Calu3 (cell line): ENCODE measurements around the gene GOLGA6L7. TPM values are rescaled to one million over a fixed set of nuclear protein-coding genes. Genes with fewer than 3 reads are reported as not detected.
"Not testable (repeated sequence)": the region's sequence is repeated elsewhere in the genome, so short reads cannot be mapped to it uniquely, and the experiment has no call there.

Experiments used
- BruUV-seq: library from RNA; stranded (reverse); fragments of 400-500 nt; replicated peaks from 2 replicates; lab custom pipeline; 2021; lab: Mats Ljungman, UMichigan
- CTCF ChIA-PET: fragments of 300-600 bp; sonication (Branson Sonifier 250); formaldehyde crosslinking; loops from one replicate; lab custom pipeline; 2022; ENCODE audit warnings: antibody characterized with exemption; lab: Charles Lee
- DNase-seq: peaks from one replicate; pipeline ENCODE4 v3.0.0; 2022
- H3K27ac Mint-ChIP-seq: one replicate; pipeline ENCODE4 v1.8.0; 2022; ENCODE audit warnings: mixed read lengths; ENCODE audit not compliant: unreplicated experiment
- H3K27me3 Mint-ChIP-seq: one replicate; pipeline ENCODE4 v1.8.0; 2022; ENCODE audit warnings: mixed read lengths; ENCODE audit not compliant: unreplicated experiment
- H3K36me3 Mint-ChIP-seq: one replicate; pipeline ENCODE4 v1.8.0; 2022; ENCODE audit warnings: mild to moderate bottlenecking, moderate library complexity, mixed read lengths; ENCODE audit not compliant: insufficient read depth, unreplicated experiment
- H3K4me1 Mint-ChIP-seq: one replicate; pipeline ENCODE4 v1.8.0; 2022; ENCODE audit warnings: mild to moderate bottlenecking, low read depth, mixed read lengths; ENCODE audit not compliant: unreplicated experiment
- H3K4me3 Mint-ChIP-seq: one replicate; pipeline ENCODE4 v1.8.0; 2022; ENCODE audit warnings: mild to moderate bottlenecking, low read depth, moderate library complexity, mixed read lengths; ENCODE audit not compliant: unreplicated experiment
- H3K9me3 Mint-ChIP-seq: one replicate; pipeline ENCODE4 v1.8.0; 2022; ENCODE audit warnings: low read depth, mixed read lengths; ENCODE audit not compliant: unreplicated experiment
- intact Hi-C: fragments of 100-400 bp; cut with micrococcal nuclease; formaldehyde crosslinking; loops from one replicate; pipeline ENCODE4 v1.10.0; 2022; ENCODE audit not compliant: unreplicated experiment
- total RNA-seq: library from RNA; stranded (reverse); gene quantifications from 2 replicates; pipeline ENCODE4 v1.2.3, GENCODE V29; 2022

Gene GOLGA6L7
- total RNA-seq, 1 experiment from 2014 or later: not detected

DNA sequence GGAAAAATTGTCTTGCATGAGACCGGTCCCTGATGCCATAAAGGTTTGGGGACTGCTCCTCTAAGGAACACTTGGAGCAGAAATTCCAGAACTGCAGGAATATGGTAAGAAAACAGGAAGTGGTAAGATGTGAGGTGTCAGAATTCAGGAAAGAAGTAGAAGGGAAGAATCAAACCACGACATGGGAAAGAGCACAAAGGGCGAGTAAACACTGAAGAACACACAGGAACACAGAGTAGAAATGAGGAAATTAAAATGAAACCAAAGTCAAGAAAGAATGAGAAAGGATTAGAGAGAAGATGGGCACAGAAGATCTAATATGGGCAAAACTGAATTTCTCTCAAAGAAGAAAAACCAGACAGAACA lies 28.5 kb downstream of the GOLGA6L7 start:
- BruUV-seq: not testable (repeated sequence)

DNA sequence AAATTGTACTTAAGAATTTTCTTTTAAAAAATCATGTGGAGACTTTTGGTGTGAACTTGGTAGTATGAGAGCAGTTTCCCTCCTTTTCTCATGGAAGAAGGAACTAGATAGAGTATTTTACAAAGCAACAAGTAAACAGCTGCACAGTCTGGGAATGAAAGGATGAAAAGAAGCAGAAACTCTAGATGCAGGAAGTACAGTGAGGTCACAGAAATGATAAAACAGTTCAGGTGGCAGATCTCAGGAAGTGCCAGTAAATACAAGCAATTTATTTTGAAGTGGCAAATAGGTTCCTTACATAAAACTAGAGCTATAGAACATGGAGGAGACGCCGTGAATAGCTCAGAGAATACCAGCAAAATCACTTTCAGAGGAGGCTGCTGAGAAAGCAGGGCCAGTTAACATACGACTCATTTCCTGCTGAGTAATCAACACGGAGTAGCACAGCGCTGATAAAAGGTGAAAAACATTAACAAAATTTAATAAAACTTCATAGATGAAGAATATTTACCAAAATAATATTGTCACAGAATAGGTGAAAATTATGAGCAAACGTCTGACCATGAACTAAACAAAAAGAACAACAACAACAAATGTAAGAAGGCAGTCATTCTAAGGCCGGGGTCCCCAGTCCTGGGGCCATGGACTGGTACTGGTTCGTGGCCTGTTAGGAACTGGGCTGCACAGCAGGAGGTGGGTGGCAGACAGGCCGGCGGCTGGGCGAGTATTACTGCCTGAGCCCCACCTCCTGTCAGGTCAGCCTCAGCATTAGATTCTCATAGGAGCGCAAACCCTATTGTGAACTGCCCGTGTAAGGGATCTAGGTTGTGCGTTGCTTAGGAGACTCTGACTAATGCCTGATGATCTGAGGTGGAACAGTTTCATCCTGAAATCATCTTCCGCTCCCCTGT lies 29.2 kb downstream of the GOLGA6L7 start:
- H3K27me3 Mint-ChIP-seq, H3K27ac Mint-ChIP-seq, CTCF ChIA-PET, DNase-seq, intact Hi-C loops, H3K9me3 Mint-ChIP-seq, H3K36me3 Mint-ChIP-seq, H3K4me3 Mint-ChIP-seq, BruUV-seq, H3K4me1 Mint-ChIP-seq: not testable (repeated sequence)

More for the DNA sequence above, 28.5 kb downstream of the GOLGA6L7 start:
- H3K4me1 Mint-ChIP-seq, H3K27ac Mint-ChIP-seq, DNase-seq, CTCF ChIA-PET, H3K9me3 Mint-ChIP-seq, intact Hi-C loops, H3K36me3 Mint-ChIP-seq, H3K4me3 Mint-ChIP-seq, H3K27me3 Mint-ChIP-seq: not testable (repeated sequence)

DNA sequence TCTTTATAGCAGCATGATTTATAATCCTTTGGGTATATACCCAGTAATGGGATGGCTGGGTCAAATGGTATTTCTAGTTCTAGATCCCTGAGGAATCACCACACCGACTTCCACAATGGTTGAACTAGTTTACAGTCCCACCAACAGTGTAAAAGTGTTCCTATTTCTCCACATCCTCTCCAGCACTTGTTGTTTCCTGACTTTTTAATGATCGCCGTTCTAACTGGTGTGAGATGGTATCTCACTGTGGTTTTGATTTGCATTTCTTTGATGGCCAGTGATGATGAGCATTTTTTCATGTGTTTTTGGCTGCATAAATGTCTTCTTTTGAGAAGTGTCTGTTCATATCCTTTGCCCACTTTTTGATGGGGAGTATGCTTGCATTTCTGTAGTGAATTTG lies 30.3 kb downstream of the GOLGA6L7 start:
- intact Hi-C loops, H3K27me3 Mint-ChIP-seq, H3K9me3 Mint-ChIP-seq, DNase-seq, H3K27ac Mint-ChIP-seq, H3K4me3 Mint-ChIP-seq, CTCF ChIA-PET, H3K36me3 Mint-ChIP-seq, BruUV-seq, H3K4me1 Mint-ChIP-seq: not testable (repeated sequence)

DNA sequence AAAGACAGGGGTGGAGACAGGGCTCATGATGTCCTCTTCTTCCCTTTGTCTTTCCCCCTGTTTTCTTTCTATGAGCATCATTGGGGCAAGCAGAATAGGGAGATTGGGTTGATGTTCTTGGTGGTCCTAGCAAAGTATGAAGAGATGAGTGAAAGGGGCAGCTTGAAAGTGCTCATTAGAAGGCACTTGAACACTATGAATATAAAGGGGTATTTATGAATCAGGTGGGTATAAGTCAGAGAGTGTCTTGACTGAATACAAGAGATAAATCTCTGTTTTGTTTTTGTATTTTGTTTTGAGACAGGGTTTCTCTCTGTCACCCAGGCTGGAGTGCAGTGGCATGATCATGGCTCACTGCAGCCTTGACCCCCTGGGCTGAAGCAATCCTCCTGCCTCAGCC lies 34.4 kb downstream of the GOLGA6L7 start:
- CTCF ChIA-PET, H3K27me3 Mint-ChIP-seq, H3K27ac Mint-ChIP-seq, intact Hi-C loops, DNase-seq, H3K36me3 Mint-ChIP-seq, BruUV-seq, H3K4me3 Mint-ChIP-seq, H3K4me1 Mint-ChIP-seq, H3K9me3 Mint-ChIP-seq: not testable (repeated sequence)

DNA sequence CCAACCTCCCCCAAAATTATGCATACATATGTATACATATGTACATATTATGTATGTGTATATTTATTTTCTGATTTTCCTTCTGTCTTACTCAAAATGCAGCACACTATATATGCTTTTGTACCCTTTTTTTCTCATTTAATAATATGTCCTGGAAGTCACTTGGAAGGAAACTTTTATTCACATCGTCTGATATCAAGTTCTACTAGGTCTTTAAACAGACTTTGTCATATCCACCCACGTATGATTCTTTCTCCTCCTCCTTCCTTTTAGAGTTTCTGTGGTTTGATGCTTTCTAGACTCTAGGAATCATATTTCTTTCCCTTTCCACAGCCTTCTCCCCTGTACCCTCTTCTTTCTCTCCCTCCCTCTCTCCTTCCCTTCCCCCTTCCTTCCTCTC lies 35.1 kb downstream of the GOLGA6L7 start:
- BruUV-seq, H3K9me3 Mint-ChIP-seq, H3K27ac Mint-ChIP-seq, H3K4me1 Mint-ChIP-seq, intact Hi-C loops, H3K4me3 Mint-ChIP-seq, DNase-seq, H3K36me3 Mint-ChIP-seq, CTCF ChIA-PET, H3K27me3 Mint-ChIP-seq: not testable (repeated sequence)

DNA sequence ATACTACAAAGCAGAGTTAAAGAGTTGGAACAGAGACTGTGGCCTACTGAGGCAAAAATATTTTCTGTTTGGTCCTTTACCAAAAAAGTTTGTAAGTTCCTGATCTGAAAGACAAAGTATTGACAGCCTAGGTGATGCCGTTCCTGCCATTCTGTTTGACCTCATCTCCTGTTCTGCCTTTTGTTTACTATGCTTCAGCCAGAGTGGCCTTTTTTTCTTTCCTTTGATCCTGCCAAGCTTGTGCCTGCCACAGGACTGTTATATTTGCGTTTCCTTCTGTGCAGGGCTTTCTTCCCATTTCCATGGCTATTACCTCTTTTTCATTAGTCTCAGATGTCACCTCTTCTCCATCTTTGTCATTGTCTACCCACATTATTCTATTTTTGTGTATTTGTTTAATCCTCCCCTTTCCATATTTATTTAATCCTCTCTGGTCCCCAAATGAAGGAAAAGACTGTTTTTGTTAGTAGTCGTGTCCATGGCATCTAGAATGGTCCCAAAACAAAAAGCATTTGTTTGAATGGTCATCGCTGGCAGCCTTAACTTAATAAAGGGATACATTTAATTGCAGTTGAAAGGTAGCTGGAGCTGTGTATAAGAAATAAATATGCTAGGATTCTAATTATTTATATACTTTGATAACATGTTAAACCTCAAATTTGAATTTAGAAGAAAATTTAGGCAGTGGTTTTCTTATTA lies 36.4 kb downstream of the GOLGA6L7 start:
- H3K27me3 Mint-ChIP-seq, CTCF ChIA-PET, H3K9me3 Mint-ChIP-seq, intact Hi-C loops, H3K4me3 Mint-ChIP-seq, H3K4me1 Mint-ChIP-seq, BruUV-seq, H3K36me3 Mint-ChIP-seq, H3K27ac Mint-ChIP-seq, DNase-seq: not testable (repeated sequence)

DNA sequence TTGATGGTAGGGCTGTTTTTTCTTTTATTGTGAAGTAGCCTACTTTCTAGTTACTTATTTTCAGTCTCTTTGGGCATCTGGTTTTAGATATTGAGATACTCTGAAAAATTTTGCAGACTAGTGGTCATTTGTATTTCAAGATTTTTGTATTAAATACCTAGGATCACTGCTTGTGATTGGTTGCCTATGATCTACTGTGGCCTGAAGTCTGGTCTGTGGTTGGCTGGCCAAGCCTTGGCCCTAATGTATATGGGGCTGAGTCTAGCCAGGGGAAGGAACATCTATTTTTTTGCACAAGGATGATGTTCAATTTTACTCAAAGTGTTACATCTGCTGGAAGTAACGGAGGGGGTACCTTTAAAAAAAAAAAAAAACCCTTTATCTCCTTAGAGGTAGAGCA lies 38.0 kb downstream of the GOLGA6L7 start:
- H3K4me1 Mint-ChIP-seq, H3K4me3 Mint-ChIP-seq, BruUV-seq, CTCF ChIA-PET, DNase-seq, intact Hi-C loops, H3K27ac Mint-ChIP-seq, H3K9me3 Mint-ChIP-seq, H3K36me3 Mint-ChIP-seq, H3K27me3 Mint-ChIP-seq: not testable (repeated sequence)

DNA sequence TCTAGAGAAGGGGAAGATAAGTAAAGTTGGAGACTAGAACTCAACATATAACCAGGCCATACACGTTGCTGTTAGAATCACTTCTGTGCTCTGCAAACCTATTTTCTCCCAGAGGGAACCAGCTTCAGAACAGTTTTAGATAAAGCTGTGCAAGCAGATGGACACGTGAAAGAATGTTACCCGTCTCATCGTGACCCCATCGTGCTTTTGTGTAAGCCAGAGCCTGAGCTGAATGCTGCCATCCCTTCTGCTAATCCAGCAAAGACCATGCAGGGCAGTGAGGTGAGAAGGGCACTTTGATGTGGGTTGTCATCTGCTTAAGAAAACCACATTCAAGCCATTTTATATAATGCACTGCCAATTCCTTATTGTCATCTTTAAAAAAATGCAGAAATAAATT lies 40.3 kb downstream of the GOLGA6L7 start:
- CTCF ChIA-PET, H3K27ac Mint-ChIP-seq, H3K4me3 Mint-ChIP-seq, DNase-seq, H3K27me3 Mint-ChIP-seq, H3K36me3 Mint-ChIP-seq, intact Hi-C loops, H3K4me1 Mint-ChIP-seq, BruUV-seq, H3K9me3 Mint-ChIP-seq: not testable (repeated sequence)

DNA sequence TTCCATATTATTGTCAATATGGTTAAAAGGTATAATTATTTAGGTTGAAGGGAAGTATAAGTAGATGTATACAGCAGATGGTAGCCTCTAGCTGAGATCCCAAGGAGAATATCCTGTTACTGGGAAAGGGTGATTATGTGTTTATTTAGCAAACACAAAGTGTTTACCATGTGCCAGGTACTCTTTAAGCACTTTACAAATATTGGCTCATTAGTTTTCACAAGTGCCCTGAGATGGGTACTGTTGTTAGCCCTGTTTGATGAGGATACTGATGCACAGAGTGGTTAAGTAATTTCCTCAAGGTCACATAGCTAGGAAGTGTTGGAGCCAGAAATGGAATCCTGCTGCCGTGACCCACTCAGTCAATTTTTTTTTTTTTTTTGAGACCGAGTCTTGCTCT lies 48.1 kb downstream of the GOLGA6L7 start:
- H3K27me3 Mint-ChIP-seq, H3K4me1 Mint-ChIP-seq, H3K27ac Mint-ChIP-seq, BruUV-seq, H3K4me3 Mint-ChIP-seq, H3K9me3 Mint-ChIP-seq, CTCF ChIA-PET, DNase-seq, H3K36me3 Mint-ChIP-seq, intact Hi-C loops: not testable (repeated sequence)

DNA sequence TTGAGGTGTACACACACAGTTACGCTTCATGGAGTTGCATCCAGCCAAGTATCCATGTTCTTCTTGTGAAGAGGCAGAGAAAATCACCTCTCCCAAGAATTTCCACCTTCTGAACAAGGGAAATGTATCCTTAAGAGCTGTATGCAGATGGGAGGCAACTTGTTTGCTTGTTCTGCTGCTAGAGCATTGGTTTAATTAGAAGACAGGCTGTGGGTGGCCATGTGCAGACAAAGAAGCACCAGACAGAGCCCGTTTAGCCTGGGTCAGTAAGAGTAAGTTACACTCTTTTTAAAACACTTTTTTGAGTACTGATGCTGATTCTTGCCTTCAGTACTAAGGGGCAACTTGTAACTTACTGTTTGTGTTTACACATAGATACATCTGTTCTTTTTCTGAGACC lies 50.2 kb downstream of the GOLGA6L7 start:
- H3K4me1 Mint-ChIP-seq, CTCF ChIA-PET, H3K27me3 Mint-ChIP-seq, BruUV-seq, H3K4me3 Mint-ChIP-seq, intact Hi-C loops, H3K27ac Mint-ChIP-seq, H3K9me3 Mint-ChIP-seq, DNase-seq, H3K36me3 Mint-ChIP-seq: not testable (repeated sequence)
